Chondrocyte (in vitro differentiated cells): ENCODE data around the gene FASN. TPM values are rescaled to one million over a fixed set of nuclear protein-coding genes. Genes with fewer than 3 reads are reported as not detected.

Source experiments
- DNase-seq: peaks from one replicate; pipeline ENCODE4 v3.0.0; 2021; ENCODE audit warnings: mixed read lengths, low spot score
- H3K27ac Mint-ChIP-seq: one replicate; pipeline ENCODE4 v1.8.0; 2021; ENCODE audit warnings: mild to moderate bottlenecking, moderate library complexity, mixed read lengths; ENCODE audit not compliant: unreplicated experiment
- H3K27me3 Mint-ChIP-seq: 2 replicates; pipeline ENCODE4 v1.8.0; 2021; ENCODE audit warnings: low read depth, mixed read lengths
- H3K36me3 Mint-ChIP-seq: 2 replicates; pipeline ENCODE4 v1.8.0; 2021; ENCODE audit warnings: low read depth, mixed read lengths
- H3K4me1 Mint-ChIP-seq: 2 replicates; pipeline ENCODE4 v1.8.0; 2021; ENCODE audit warnings: low read depth, mild to moderate bottlenecking, mixed read lengths
- H3K4me3 Mint-ChIP-seq: one replicate; pipeline ENCODE4 v1.8.0; 2021; ENCODE audit warnings: mild to moderate bottlenecking, moderate library complexity, mixed read lengths; ENCODE audit not compliant: unreplicated experiment
- H3K9me3 Mint-ChIP-seq: 2 replicates; pipeline ENCODE4 v1.8.0; 2021; ENCODE audit warnings: low read depth, mixed read lengths
- total RNA-seq: library from RNA; stranded (reverse); gene quantifications from 3 replicates; pipeline ENCODE4 v1.2.1, GENCODE V29; 2021
- TF ChIP-seq, protein P1 (sequence below): fragments of 200-600 bp; sonication (generic); IDR thresholded peaks from 2 replicates; pipeline ENCODE4 v1.5.0; 2021; ENCODE audit warnings: antibody characterized with exemption, mild to moderate bottlenecking, moderate library complexity

Gene FASN
- total RNA-seq, 1 donor from 2014 or later: 141 TPM

DNA sequence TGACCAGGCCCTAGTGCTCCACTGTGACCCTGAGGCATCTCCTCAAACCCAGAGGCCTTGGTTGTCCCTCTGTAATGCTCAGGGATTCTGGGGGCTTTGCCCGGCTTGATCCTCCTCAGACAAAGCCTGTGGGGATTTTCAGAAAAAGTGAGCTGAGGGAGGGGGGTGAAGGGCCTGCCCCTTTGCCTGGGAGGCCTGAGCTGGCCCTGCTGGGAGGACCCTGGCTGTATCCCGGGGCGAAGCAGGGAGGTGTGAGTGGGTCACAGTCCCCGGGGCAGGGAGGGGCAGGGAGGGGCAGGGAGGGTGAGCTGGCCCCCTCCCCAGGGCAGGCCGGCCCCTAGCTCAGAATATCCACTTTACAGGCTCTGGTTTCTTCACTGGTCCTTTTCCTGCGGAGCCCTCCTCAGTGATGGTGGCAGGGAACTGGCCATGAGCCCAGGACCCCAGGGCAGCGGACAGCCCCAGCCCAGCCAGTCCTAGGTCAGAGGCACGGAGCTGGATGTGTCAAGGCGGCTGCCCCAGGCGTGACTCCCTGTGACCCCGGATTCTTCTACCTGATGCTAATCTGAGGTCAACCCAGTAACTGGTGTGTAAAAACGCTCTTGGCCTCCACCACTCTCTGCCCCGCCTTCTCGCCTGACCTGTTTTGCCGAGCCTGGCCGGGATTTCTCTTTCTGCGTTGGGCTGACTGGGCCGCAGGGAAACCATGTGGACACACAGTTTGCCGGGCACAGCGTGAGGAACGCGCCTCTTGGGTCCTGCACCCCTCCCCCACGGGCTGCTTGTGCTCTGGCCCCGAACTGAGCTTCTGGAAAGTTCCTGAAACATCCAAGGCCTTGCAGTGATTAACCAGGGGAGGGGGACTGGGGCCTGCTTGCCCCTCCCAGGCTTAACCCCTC lies 5.8 kb upstream of the FASN start:
- Mint-ChIP-seq H3K4me1 (peaks cover 27% of the 10 kb centered on the region), H3K36me3 (no peaks in the 10 kb centered on the region), H3K27ac (no peak overlapping the region), H3K4me3 (no peak overlapping the region), H3K9me3 (no peaks in the 10 kb centered on the region), H3K27me3 (no peaks in the 10 kb centered on the region)
- TF ChIP-seq, protein P1, sequence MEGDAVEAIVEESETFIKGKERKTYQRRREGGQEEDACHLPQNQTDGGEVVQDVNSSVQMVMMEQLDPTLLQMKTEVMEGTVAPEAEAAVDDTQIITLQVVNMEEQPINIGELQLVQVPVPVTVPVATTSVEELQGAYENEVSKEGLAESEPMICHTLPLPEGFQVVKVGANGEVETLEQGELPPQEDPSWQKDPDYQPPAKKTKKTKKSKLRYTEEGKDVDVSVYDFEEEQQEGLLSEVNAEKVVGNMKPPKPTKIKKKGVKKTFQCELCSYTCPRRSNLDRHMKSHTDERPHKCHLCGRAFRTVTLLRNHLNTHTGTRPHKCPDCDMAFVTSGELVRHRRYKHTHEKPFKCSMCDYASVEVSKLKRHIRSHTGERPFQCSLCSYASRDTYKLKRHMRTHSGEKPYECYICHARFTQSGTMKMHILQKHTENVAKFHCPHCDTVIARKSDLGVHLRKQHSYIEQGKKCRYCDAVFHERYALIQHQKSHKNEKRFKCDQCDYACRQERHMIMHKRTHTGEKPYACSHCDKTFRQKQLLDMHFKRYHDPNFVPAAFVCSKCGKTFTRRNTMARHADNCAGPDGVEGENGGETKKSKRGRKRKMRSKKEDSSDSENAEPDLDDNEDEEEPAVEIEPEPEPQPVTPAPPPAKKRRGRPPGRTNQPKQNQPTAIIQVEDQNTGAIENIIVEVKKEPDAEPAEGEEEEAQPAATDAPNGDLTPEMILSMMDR: no peak
- DNase-seq: no peak

DNA sequence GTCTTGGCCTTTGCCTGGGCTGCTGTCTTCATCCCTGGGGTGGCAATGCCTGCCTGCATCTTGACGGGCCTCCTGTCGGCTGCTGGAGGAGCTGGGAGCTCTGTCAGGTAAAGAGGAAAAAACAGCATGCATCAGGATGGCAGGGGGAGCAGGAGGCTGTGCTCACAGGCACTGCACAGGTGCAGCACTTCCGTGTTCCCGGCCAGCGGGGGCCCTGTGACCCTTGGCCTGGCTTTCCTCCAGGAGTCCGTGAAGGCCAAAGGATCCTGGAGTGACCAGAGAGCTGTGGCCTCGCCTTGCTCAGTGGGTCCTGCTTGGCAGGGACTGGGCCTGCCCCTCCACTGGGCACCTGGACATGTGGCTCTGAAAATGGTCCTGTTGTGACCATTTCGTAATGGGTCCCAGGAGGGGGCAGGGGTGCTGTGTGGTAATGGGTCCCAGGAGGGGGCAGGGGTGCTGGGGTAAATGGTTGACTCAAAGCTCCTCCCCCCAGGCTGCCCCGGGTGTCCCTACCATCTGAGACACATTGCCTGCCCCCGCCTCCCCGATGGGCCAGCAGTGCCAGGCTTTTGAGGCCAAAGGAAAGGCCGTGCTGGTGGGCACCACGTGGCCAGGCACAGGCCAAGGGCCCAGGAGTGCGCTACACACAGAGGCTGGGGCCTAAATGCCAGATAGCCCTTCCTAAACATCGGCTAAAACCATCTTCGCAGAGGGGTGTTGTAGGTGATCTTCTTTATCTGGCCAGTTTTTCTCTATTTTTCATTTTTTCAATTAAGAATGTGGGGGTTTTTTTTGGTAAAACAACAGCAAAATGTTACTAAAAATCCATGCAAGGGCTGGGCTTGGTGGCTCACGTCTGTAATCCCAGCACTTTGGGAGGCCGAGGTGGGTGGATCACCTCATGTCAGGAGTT lies 4.0 kb upstream of the FASN start:
- TF ChIP-seq, protein P1: no peak
- no peak for DNase-seq
- H3K9me3 Mint-ChIP-seq: no peaks in the 10 kb centered on the region
- peaks cover 19% of the 10 kb centered on the region for H3K4me1 Mint-ChIP-seq
- peak overlapping the region; percentile 32 for H3K27ac Mint-ChIP-seq
- H3K27me3 Mint-ChIP-seq: no peaks in the 10 kb centered on the region
- no peak overlapping the region for H3K4me3 Mint-ChIP-seq
- H3K36me3 Mint-ChIP-seq: no peaks in the 10 kb centered on the region

DNA sequence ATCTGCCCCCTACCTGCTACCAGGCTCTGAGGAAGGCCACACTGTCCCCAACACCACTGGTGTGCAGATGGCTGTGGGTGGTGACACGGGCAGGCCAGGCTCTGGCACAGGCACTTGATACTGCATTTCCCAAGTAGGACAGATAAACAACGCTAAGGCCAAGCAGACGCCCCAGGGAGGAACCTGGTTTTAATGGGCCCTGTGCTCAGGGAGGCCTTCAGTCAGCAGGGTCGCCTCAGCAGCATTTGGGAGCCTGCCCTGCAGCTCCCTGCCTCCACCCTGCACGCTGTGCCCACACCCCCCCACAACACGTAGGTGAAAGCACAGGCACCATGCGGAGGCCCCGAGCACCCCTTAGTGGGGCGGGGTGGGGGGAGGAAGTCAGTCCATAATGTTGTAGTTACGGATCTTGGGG lies 3.3 kb upstream of the FASN start:
- DNase-seq: no peak
- TF ChIP-seq, protein P1: no peak
- Mint-ChIP-seq H3K27me3 (no peaks in the 10 kb centered on the region), H3K27ac (no peak overlapping the region), H3K4me1 (peaks cover 18% of the 10 kb centered on the region), H3K36me3 (no peaks in the 10 kb centered on the region), H3K9me3 (no peaks in the 10 kb centered on the region), H3K4me3 (no peak overlapping the region)

DNA sequence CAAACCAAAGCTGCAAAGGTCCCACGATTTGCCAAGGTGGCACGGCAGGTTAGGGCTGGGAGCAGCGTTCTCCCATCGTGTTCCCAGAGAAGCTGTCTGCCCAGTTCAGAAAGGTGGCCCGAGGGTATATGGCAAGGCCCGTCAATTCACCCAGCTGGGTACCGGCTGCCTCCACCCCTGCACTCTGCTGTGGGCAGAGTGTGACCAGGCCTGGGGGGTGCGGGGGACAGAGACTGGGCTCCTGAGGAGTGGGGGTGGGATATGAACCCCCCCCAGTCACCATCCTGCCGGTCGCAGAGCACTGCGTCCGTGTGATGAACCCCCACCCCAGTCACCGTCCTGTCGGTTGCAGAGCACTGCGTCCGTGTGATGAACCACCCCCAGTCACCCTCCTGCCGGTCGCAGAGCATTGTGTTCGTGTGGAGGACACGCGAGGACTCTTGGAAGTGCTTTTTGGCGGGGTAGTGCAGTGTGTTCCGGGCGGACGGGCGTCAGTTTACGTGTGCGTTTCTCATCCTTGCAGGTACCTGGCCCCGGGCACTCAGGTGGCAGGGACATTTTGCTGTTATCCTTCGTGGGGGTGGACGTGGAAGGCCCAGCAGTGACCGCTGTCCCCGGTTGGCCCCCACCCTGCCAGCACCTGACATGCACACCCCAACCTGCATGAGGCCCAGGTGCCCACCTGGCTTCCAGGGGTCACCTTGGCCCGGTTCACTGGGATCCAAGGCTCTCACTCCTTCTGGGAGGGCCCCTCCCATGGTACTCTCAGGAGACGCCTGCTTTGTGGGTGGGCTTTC lies 2.7 kb upstream of the FASN start:
- Mint-ChIP-seq H3K4me1 (peaks cover 20% of the 10 kb centered on the region), H3K4me3 (no peak overlapping the region), H3K36me3 (peaks cover 1% of the 10 kb centered on the region), H3K27me3 (no peaks in the 10 kb centered on the region), H3K27ac (no peak overlapping the region), H3K9me3 (no peaks in the 10 kb centered on the region)
- TF ChIP-seq, protein P1: no peak
- DNase-seq: no peak
